Subcutaneous adipose tissue (tissue), 4 donors: ENCODE measurements around the gene BPIFB3. TPM values are rescaled to one million over a fixed set of nuclear protein-coding genes. Genes with fewer than 3 reads are reported as not detected.

Source experiments
- CTCF ChIP-seq: fragments of 450-650 bp; IDR thresholded peaks from one replicate; pipeline ENCODE4 v1.5.1; 2016; ENCODE audit warnings: low read depth, mild to moderate bottlenecking, control low read depth, antibody characterized with exemption, moderate library complexity
- total RNA-seq, 4 donors: library from RNA; depleted of rRNA; stranded (reverse); fragments of >200 nt; gene quantifications; one replicate each; pipeline ENCODE4 v1.1.0, GENCODE V29; 2016

BPIFB3 gene
- total RNA-seq, 4 donors from 2014 or later, result not detected

- TF ChIP-seq CTCF, result no peak
Measured at GRCh38 chr20:33079259-33079658, 25.6 kb downstream of the BPIFB3 start, which contains the start of gene BPIFB4. TSS of gene BPIFB4 (plus strand) at chr20:33079643. CDS start at chr20:33081527, 1,884 bp downstream.

- no peak for TF ChIP-seq CTCF
Measured at GRCh38 chr20:33081411-33082154, 27.9 kb downstream of the BPIFB3 start.

- no peak for TF ChIP-seq CTCF
Measured at GRCh38 chr20:33082546-33082945, 28.8 kb downstream of the BPIFB3 start.

- no peak for TF ChIP-seq CTCF
Measured at GRCh38 chr20:33083544-33084340, 30.0 kb downstream of the BPIFB3 start.

- no peak for TF ChIP-seq CTCF
Measured at GRCh38 chr20:33084722-33085121, 31.0 kb downstream of the BPIFB3 start.

GRCh38 chr20:33086052-33086722 is 32.5 kb downstream of the BPIFB3 start:
- TF ChIP-seq CTCF, result no peak

- TF ChIP-seq CTCF, result no peak
Measured at GRCh38 chr20:33091147-33091546, 37.4 kb downstream of the BPIFB3 start.
